Right lobe of liver (tissue), 4 donors: ENCODE measurements around the gene SERPINA10.

Source experiments
- POLR2A ChIP-seq: fragments of 450-650 bp; IDR thresholded peaks from one replicate; pipeline ENCODE4 v1.6.1; 2017; ENCODE audit warnings: antibody characterized with exemption, mild to moderate bottlenecking
- TF ChIP-seq, protein P1 (sequence below), 4 donors: fragments of 200-600 bp in 3 of 4; fragments of 450-650 bp in 1 of 4; IDR thresholded peaks; one replicate each; pipeline versions ENCODE4 v1.5.1 to v1.8.0; 2016 to 2022; ENCODE audit warnings: antibody characterized with exemption in 4 of 4, mild to moderate bottlenecking in 2 of 4
- donor health status: DM: no; HTN: no; CAD: no.
- donor health status: DM: no; HTN: no; CAD: no.
- donor health status: DM: no; HTN: yes; CAD: no.

DNA sequence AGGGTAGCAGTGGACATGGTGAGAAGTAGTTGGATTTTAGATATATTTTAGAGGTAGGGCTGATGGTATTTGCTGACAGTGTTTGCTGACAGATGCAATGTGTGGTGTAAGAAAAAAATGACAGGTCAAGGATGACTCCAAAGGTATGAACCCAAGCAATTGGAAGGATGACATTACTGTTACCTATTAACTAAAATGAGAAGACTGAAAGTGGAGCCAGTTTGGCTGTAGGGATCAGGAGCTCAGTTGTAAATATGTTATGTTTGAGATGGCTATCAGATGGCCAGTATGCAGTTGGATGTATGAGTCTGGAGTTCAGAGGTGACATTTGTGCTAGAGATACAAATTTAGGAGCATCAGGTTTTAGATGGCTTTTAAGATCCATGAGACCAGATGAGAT, 47.5 kb upstream of the SERPINA10 start:
- TF ChIP-seq, protein P1, sequence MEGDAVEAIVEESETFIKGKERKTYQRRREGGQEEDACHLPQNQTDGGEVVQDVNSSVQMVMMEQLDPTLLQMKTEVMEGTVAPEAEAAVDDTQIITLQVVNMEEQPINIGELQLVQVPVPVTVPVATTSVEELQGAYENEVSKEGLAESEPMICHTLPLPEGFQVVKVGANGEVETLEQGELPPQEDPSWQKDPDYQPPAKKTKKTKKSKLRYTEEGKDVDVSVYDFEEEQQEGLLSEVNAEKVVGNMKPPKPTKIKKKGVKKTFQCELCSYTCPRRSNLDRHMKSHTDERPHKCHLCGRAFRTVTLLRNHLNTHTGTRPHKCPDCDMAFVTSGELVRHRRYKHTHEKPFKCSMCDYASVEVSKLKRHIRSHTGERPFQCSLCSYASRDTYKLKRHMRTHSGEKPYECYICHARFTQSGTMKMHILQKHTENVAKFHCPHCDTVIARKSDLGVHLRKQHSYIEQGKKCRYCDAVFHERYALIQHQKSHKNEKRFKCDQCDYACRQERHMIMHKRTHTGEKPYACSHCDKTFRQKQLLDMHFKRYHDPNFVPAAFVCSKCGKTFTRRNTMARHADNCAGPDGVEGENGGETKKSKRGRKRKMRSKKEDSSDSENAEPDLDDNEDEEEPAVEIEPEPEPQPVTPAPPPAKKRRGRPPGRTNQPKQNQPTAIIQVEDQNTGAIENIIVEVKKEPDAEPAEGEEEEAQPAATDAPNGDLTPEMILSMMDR (IDR thresholded peaks at IDR 0.05) = no peak
- TF ChIP-seq POLR2A = no peak
